Activated gamma-delta T cell (primary cell): ENCODE measurements around the gene JKAMP.
"Not testable (repeated sequence)": the region's sequence is repeated elsewhere in the genome, so short reads cannot be mapped to it uniquely, and the experiment has no call there.

Experiments used
- DNase-seq: peaks from one replicate; lab custom pipeline; 2025; lab: John Stamatoyannopoulos, UW
- total RNA-seq, 2 donors: gene quantifications; one replicate each; lab custom pipeline; 2026; lab: John Stamatoyannopoulos, UW

JKAMP gene
- total RNA-seq = 47.3 to 52.5 reads per million in 2 donors

DNA sequence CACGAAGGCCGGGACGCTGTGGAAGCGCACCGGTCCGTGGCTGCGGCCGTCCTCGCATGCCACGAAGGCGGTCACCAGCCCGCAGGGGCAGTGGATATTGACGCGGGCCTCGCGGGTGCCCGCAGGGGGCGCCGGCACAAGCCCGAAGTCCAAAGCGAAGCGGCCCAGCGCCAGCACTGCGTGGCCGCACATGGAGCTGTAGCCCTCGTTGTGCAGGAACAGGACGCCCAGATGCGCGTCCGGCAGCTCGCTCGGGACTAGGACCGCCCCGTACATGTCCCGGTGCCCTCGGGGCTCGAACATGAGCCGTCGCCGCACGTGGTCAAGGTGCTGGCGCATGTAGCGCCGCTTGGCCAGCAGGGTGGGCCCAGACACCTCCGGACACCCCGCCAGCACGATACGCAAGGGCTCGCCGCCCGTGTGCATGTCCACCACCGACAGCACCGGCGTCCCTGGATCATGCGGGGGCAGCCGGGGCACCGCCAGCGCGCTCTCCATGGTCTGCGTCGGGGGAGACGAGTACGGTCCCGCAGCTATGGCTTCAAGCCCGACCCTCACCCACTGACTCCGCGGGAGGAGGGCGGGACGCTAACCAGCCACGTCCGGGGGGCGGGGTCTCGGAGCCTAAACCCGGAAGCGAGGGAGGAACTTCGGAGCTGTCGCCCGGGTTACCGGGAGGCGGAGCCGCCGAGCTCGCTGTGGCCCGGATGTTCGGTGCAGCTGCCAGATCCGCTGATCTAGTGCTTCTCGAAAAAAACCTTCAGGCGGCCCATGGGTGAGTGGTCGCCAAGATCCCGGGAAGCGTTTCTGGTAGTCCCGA, at the start of gene JKAMP, which contains the start of gene L3HYPDH:
JKAMP (plus strand) TSS at position 699 of the 820 bp plus-strand sequence; CDS start at position 772, 73 bp downstream.
L3HYPDH (minus strand) TSS at position 590 of the 820 bp plus-strand sequence; CDS start at position 498, 92 bp downstream.
- DNase-seq = peak; percentile 87

GRCh38 chr14:59435101-59435500, 49.2 kb upstream of the JKAMP start:
- DNase-seq = no peak

GRCh38 chr14:59435987-59436386, 48.3 kb upstream of the JKAMP start:
- DNase-seq = no peak

DNA sequence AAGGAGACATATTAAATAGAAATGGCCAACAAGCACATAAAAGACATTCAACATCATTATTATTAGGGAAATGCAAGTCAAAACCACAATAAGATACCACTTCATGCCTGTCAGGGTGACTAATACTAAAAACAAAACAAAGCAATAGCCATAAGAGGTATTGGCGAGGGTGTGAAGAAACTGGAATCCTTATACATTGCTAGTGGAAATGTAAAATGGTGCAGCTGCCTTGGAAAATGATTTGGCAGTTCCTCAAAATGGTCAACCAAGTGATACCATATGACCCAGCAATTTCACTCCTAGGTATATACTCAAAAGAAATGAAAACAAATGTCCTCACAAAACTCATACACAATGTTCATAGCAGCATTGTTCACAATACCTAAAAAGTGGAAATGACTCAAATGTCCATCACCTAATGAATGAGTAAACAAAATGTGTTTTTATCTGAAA, 46.1 kb upstream of the JKAMP start:
- DNase-seq = no peak

GRCh38 chr14:59439256-59439965, 44.9 kb upstream of the JKAMP start:
- DNase-seq = no peak

GRCh38 chr14:59448673-59449072, 35.6 kb upstream of the JKAMP start:
- not testable (repeated sequence) for DNase-seq

GRCh38 chr14:59450716-59451115, 33.6 kb upstream of the JKAMP start:
- DNase-seq = no peak

- no peak for DNase-seq
Measured at GRCh38 chr14:59451849-59452248, 32.5 kb upstream of the JKAMP start.

- no peak for DNase-seq
Measured at GRCh38 chr14:59454139-59454538, 30.2 kb upstream of the JKAMP start.

DNA sequence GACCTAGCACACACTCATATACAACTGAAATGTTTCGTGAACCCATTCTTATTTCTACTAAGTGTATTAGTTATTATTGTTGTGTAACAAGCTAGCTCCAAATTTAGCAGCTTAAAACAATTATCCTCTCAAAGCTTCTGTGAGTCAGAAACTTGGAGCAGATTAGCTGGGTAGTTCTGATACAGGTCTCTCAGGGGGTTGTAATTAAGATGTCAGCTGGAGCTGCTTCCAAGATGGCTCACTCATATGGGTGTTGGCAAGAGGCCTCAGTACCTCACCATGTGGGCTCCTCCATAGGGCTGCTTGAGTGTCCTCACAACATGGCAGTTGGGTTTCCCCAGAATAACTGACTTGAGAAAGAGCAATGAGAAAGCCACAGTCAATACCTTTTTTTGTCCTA, 28.9 kb upstream of the JKAMP start:
- no peak for DNase-seq

DNA sequence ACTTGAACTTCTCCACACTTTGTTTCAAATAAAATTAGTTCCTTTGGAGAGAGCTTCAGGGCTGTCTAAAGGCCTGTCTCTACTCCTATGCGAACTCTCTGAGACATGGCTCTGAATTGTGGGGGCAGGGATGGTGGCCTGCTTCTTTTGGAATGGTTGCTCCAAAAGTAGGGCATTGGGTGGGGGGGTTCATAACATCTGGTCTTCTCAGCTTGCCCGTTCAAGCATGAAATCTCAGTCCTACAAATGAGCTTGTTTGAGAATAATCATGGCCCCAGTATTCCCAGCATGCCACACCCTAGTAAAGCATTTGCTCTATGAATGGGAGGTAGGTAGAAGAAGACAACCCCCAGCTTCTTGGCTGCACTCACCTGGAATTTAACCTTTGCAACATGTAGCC, 25.8 kb upstream of the JKAMP start:
- no peak for DNase-seq

DNA sequence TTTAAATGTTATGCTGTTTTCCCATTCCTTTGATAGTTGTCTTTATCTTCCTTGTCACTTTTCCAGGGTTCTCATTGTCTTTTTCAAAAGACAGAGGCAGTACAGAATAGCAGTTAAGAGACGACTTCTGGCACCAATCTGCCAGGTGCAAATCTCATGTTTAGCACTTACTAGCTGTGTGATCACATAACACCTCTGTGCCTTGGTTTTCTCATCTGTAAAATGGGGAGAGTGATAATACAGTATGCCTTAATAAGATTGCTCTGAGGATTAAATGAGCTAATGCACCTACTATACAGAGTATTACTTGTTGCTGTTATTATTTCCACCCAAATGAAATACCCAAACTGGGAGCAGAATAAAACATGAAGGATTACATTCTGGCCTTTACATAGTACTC, 23.9 kb upstream of the JKAMP start:
- no peak for DNase-seq

DNA sequence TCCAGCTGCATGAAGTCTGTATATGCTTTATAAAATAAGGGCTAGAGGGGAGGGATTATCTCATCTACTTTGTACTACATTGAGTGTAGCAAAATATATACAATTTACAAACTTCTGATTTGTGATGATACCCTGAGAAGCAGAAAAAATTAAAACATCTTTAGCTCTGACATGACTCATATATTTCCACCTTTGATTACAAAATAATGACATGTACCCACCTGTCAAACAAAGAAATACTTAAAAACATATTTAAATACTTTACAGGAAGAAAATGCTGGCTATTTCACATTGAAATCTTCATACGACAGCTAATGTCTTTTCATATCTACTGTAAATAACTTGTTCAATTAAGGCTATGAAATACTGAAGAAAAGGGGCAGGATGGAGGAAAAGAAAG, 22.4 kb upstream of the JKAMP start:
- no peak for DNase-seq

- peak; percentile 14 for DNase-seq
Measured at GRCh38 chr14:59463787-59464485, 20.4 kb upstream of the JKAMP start.

GRCh38 chr14:59464486-59465315, 19.6 kb upstream of the JKAMP start:
- peak; percentile 51 for DNase-seq

GRCh38 chr14:59465316-59466135, 18.8 kb upstream of the JKAMP start, which contains the start of gene GPR135:
GPR135 (minus strand) TSS chr14:59465380; CDS start chr14:59465226, 154 bp downstream.
- DNase-seq = no peak

DNA sequence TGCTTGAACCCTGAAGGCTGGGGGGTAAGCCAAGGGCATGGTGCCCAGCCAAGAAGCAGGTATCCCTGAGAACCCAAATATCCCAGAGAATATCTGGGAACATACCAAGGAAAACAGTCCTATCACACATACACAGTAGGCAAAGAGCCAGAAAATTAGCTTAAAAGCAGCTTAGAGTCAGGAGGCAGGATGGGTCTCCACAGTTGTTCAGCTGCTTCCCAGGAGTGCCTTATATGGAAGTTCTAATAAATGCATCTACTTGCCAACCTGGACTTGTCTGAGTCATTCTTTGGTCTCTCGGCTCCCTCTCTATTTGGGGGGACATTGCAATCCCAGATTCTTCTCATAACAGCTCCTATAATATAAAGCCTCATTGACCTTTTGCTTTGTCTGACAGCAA, 10.1 kb upstream of the JKAMP start:
- DNase-seq = no peak

GRCh38 chr14:59475709-59476108, 8.6 kb upstream of the JKAMP start:
- DNase-seq = no peak

GRCh38 chr14:59478540-59478939, 5.8 kb upstream of the JKAMP start:
- no peak for DNase-seq

DNA sequence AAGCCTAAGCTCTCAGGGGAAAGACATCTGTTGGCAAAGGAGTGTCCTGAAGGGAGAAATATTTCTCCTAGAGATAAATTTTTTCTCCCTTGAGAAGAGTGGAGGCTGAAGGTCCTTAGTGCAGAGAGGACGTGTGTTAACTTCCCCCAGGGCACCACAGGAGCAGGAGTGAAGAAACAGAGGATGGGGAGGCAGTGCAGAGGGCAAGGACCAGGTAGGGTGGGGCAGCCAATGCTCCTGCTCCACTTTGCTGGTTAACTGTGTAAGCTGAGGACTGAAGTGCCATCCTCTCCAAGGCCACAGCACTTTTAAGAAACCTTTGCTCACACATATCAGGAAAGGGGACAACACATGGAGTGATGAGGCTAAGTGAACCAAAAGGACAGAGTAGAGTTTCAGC, 4.2 kb upstream of the JKAMP start:
- DNase-seq = no peak
